Activated naive CD4-positive, alpha-beta T cell (primary cell): ENCODE measurements around the gene LONRF3.
A peak's percentile ranks its signal among the peaks of the same experiment; 100 is the strongest.

ENCODE experiments used
- DNase-seq, 4 experiments: peaks; one replicate each; lab custom pipeline; 2025; lab: John Stamatoyannopoulos, UW

Gene LONRF3

DNA sequence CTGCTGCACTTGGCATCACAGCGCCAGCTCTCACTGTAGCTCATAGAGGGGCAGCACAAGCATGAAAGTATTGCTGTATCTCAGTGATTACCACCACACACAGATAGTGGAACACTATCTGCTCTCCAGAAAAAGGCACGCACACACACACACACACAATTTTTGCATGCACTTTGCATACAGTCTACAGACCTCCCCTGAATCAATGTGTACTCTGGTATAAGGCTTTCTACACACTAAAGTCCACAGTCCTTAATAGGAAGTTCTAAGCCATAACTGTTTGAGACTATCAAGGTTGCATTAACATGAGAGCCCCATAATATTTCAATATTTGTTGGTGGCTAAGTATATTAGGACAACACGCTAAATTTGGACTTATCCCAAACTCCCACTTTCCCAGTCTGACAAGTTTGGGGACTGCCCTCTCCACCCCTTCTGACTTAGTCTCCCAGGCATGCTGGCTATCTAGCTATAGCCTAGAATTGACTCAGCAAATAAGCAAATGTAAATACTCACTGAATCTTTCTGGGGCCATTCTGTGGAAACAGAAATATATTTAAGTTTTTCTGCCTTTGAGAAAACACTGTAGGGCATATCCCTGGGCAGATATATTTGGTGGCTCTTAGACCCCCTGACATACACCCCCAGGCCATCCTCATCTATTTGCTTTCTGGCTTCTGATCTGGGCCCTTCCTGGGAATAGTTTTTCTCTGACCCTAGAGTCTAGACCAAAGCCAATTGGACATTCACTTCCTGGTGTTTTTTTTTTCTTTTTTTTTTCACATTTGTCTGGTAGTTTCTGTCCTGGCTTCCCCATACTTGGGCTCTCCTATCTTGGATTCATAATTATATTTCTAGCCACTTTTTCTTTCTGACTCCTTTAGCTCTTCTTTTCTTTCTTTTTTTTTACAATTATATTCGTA lies 62.0 kb downstream of the LONRF3 start:
- DNase-seq, result no peak

DNA sequence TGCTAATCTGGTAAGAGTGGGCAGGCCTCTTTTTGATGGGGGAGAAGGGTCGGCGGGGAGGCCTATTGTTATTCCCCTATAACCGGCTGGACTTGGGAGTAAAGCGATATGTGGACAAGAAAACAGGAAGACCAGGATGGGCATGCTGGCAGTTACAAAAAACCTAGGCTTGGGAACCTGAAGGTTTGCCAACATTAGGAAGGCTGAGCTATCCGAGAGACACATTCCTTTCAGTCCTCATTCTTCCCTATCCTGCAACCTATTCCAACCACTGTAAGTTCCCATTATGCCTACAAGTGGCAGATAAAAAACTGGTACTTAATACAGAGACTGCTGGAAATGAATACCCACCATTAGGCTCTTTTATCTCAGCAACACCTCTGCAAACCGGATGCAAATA lies 66.0 kb downstream of the LONRF3 start:
- DNase-seq, result no peak

DNA sequence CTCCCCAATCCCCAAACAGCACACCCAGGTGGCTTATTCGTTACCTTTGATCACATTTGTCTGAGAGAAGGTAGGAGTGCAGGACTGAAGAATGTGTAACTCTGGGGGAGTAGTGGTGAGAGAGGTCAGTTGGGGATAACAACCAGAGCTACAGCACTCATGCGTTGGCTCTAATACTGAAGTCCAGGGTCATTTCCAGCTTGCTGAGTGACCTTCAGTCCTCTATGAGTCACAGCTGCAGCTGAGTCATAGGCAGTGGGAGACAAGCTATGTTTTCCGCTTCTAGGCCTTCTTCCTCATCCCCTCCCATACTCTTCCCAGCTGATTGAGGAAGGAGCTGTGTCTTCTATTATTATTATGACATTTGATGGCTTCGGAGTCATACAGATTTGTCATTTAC lies 66.8 kb downstream of the LONRF3 start:
- DNase-seq, result no peak

- DNase-seq, result no peak
These were observed 67.6 kb downstream of the LONRF3 start for GRCh38 chrX:119042040-119042439.

DNA sequence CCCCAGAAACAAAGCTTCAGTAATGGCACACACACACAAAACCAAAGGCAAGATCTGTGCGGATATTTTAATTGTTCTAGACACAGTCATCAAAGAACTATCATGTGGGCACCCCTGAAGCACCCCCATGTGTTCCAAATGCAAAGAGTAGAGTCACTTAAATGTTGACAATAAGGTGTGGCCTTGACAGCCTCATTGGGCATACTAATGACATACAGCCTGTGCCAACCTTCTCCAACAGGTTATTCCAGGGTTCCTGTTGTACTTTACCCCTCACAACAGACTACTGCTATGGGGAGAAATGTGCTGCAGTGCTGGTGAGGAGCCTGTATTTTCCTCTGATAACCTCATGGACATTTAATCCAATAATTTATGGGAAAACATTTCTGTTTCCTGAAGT lies 68.6 kb downstream of the LONRF3 start:
- DNase-seq, result no peak

DNA sequence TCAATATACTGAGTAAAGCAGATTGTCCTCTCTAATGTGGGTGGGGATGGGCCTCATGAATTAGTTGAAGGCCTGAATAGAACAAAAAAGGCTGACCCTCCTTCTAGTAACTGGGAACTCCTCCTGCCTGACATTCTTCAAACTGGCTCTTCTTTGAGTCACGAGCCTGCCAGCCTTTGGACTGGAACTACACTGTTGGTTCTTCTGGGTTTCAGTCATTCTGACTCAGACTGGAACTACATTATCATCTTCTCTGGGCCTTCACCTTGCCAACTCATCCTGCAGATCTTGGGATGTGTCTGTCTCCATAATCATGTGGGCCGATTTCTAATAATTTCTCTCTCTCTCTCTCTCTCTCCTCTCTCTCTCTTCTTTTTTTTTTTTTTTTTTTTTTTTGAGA lies 71.5 kb downstream of the LONRF3 start:
- no peak for DNase-seq

DNA sequence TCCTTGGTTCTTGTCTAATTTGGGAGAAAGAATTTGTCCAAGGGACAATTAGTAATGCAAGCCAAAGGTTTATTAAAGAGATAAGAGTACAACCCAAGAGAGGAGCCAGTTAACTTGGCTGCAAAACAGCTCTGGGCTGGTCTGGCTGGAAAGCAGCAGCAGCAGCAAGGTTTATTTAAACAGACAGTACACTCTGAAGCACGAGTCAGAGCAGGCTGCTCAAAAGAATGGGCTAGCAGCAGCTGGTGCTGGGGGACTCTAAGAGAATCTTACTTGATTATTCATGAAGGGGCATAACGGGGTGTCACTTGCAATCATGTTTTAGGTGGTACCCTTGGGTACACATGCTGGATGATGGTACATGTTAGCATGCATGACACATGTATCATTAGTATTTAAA lies 81.3 kb downstream of the LONRF3 start:
- no peak for DNase-seq

DNA sequence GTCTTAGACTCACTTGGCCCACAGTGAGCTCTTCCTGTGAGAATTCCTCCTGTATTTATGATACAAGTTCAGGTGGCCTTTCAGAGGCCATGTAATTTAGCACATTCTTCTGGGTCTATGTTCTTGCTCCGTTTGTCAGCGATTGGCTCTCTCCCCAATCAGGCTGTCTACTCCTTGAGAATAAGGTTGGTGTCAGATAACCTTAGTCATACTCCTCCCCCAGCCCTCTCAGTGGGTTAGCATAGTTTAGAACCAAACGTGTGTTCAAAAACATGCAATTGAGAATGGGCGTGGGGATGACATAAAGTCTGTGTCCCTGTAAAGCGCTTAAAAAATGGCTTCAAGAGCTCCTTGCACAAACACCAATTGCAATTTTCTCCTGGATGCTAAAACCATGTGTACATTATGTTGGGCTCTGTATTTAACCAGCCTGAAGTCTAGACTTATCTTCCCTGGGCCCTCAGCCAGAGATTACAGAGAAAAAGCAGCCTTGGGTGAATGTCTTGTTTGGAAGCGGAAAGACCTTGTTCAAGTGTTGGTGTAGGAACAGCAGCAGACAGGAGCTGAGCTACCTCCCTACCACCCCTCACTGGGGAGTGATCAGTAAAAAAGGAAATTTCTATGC lies 88.4 kb downstream of the LONRF3 start:
- no peak for DNase-seq

GRCh38 chrX:119063428-119063827 lies 89.0 kb downstream of the LONRF3 start:
- no peak for DNase-seq

GRCh38 chrX:119067023-119067739 lies 92.8 kb downstream of the LONRF3 start:
- peak in 1 of 4 experiments; percentile 8 for DNase-seq
